Stimulated activated CD4-positive, alpha-beta T cell treated with anti-CD3 and anti-CD28 coated beads, TNF-alpha, amount 100 ng/mL, for 1 hour (primary cell): Measurements from ENCODE around the gene GLI2.

Source experiments
- DNase-seq, 3 donors: peaks; one replicate each; pipeline ENCODE4 v3.0.0-alpha.2; 2020; ENCODE audit warnings: low read depth in 3 of 3, low spot score in 1 of 3

Gene GLI2

GRCh38 chr2:120712180-120712681 lies 23.4 kb upstream of the GLI2 start:
- DNase-seq = no peak

- no peak for DNase-seq
Observed at GRCh38 chr2:120715353-120715752, 20.3 kb upstream of the GLI2 start.

- no peak for DNase-seq
Observed at GRCh38 chr2:120715941-120716340, 19.7 kb upstream of the GLI2 start.

- DNase-seq = no peak
Observed at GRCh38 chr2:120716641-120717585, 18.8 kb upstream of the GLI2 start.

GRCh38 chr2:120719491-120719890 lies 16.2 kb upstream of the GLI2 start:
- no peak for DNase-seq

- no peak for DNase-seq
Observed at GRCh38 chr2:120720231-120720630, 15.4 kb upstream of the GLI2 start.

- no peak for DNase-seq
Observed at GRCh38 chr2:120720746-120721375, 14.8 kb upstream of the GLI2 start.

- DNase-seq = no peak
Observed at GRCh38 chr2:120722246-120722567, 13.5 kb upstream of the GLI2 start.

GRCh38 chr2:120722568-120723421 lies 12.9 kb upstream of the GLI2 start:
- no peak for DNase-seq

GRCh38 chr2:120726245-120726644 lies 9.4 kb upstream of the GLI2 start:
- DNase-seq = no peak

GRCh38 chr2:120729406-120730399 lies 6.0 kb upstream of the GLI2 start:
- no peak for DNase-seq

GRCh38 chr2:120731175-120731574 lies 4.5 kb upstream of the GLI2 start:
- no peak for DNase-seq

- no peak for DNase-seq
Observed at GRCh38 chr2:120732506-120733237, 3.0 kb upstream of the GLI2 start.

- no peak for DNase-seq
Observed at GRCh38 chr2:120733238-120733932, 2.3 kb upstream of the GLI2 start.

GRCh38 chr2:120734930-120735651 lies 577 bp upstream of the GLI2 start:
- DNase-seq = no peak

GRCh38 chr2:120736202-120736623 lies 545 bp downstream of the GLI2 start:
- no peak for DNase-seq

- DNase-seq = no peak
Observed at GRCh38 chr2:120736624-120737339, 1.1 kb downstream of the GLI2 start.
